B cell (primary cell): ENCODE results near the gene PRM2. TPM values are rescaled to one million over a fixed set of nuclear protein-coding genes. Genes with fewer than 3 reads are reported as not detected.
"Not testable (repeated sequence)": the region's sequence is repeated elsewhere in the genome, so short reads cannot be mapped to it uniquely, and the experiment has no call there.

Experiments used
- ATAC-seq: fragments of 200-7000 bp; cut with Tn5 transposase; one replicate; pipeline ENCODE4 v1.10.0; 2021; ENCODE audit warnings: low read depth, mild to moderate bottlenecking, moderate number of reproducible peaks, moderate library complexity
- CTCF ChIA-PET: fragments of 350-600 bp; sonication (Branson Sonifier 250); formaldehyde crosslinking; loops from one replicate; lab custom pipeline; 2021; ENCODE audit warnings: antibody characterized with exemption, inconsistent platforms; lab: Charles Lee
- POLR2A ChIA-PET: fragments of 350-600 bp; sonication (Branson Sonifier 250); formaldehyde crosslinking; loops from one replicate; lab custom pipeline; 2021; ENCODE audit warnings: antibody characterized with exemption; lab: Charles Lee
- DNase-seq: peaks from one replicate; pipeline ENCODE4 v3.0.0; 2013
- H2AFZ ChIP-seq: 2 replicates; pipeline ENCODE4 v1.6.1; 2012; ENCODE audit warnings: mild to moderate bottlenecking, low read depth, low read length; ENCODE audit not compliant: insufficient read depth, poor library complexity, severe bottlenecking
- H3K27ac ChIP-seq, 2 donors: 1 replicate in 1 of 2; 2 replicates in 1 of 2; pipeline ENCODE4 v1.5.1; 2012 to 2013; ENCODE audit warnings: low read length in 2 of 2, mild to moderate bottlenecking in 2 of 2, moderate library complexity in 1 of 2
- H3K27me3 ChIP-seq, 4 experiments: fragments of 200-600 bp in 1 of 4; sonication (generic) in 1 of 4; replicated peaks in 1 of 4; 1 replicate in 2 of 4; 2 replicates in 2 of 4; pipeline versions ENCODE4 v1.6.1 to v1.7.0; 2013 to 2016; ENCODE audit warnings: low read length in 3 of 4, mild to moderate bottlenecking in 2 of 4, mixed read lengths in 1 of 4, moderate library complexity in 1 of 4; ENCODE audit not compliant: insufficient read depth in 4 of 4, control insufficient read depth in 3 of 4; ENCODE audit errors: control extremely low read depth in 1 of 4
- H3K36me3 ChIP-seq, 2 experiments: replicated peaks in 1 of 2; 1 replicate in 1 of 2; 2 replicates in 1 of 2; pipeline versions ENCODE4 v1.6.1 to v1.7.1; 2013; ENCODE audit warnings: low read length in 1 of 2; ENCODE audit not compliant: insufficient read depth in 2 of 2, control insufficient read depth in 1 of 2; ENCODE audit errors: control extremely low read depth in 1 of 2, extremely low read depth in 1 of 2
- H3K4me1 ChIP-seq, 2 donors: fragments of 200-600 bp in 1 of 2; sonication (generic) in 1 of 2; 1 replicate in 1 of 2; 2 replicates in 1 of 2; pipeline versions ENCODE4 v1.5.1 to v1.6.1; 2013 to 2017; ENCODE audit warnings: low read length in 2 of 2; ENCODE audit not compliant: control insufficient read depth in 2 of 2, insufficient read depth in 2 of 2
- H3K4me2 ChIP-seq: replicated peaks from 2 replicates; pipeline ENCODE3; 2012; ENCODE audit warnings: mild to moderate bottlenecking, low read depth, low read length; ENCODE audit not compliant: poor library complexity, severe bottlenecking
- H3K4me3 ChIP-seq, 5 experiments: fragments of 200-600 bp in 1 of 5; sonication (generic) in 1 of 5; 1 replicate in 3 of 5; 2 replicates in 2 of 5; pipeline versions ENCODE4 v1.5.1 to v1.7.0; 2011 to 2016; ENCODE audit warnings: low read length in 4 of 5, mild to moderate bottlenecking in 4 of 5, low read depth in 2 of 5, control low read depth in 1 of 5, moderate library complexity in 1 of 5; ENCODE audit not compliant: insufficient read depth in 1 of 5; ENCODE audit errors: control extremely low read depth in 1 of 5, extremely low read depth in 1 of 5
- H3K79me2 ChIP-seq: fragments of 200-600 bp; sonication (generic); one replicate; pipeline ENCODE4 v1.6.0; 2016; ENCODE audit warnings: low read length; ENCODE audit not compliant: control insufficient read depth, insufficient read depth
- H3K9ac ChIP-seq: fragments of 200-600 bp; sonication (generic); 2 replicates; pipeline ENCODE4 v1.6.1; 2017; ENCODE audit warnings: mild to moderate bottlenecking, low read length, moderate library complexity
- H3K9me3 ChIP-seq, 3 donors: one replicate each; pipeline versions ENCODE4 v1.6.1 to v1.7.1; 2013; ENCODE audit warnings: low read length in 2 of 3; ENCODE audit not compliant: control insufficient read depth in 2 of 3, insufficient read depth in 1 of 3; ENCODE audit errors: control extremely low read depth in 1 of 3
- H4K20me1 ChIP-seq: 2 replicates; pipeline ENCODE4 v1.6.0; 2012; ENCODE audit warnings: mild to moderate bottlenecking, low read length; ENCODE audit not compliant: insufficient read depth, control insufficient read depth, poor library complexity, severe bottlenecking
- H3K27ac Mint-ChIP-seq: one replicate; pipeline ENCODE4 v1.8.0; 2021; ENCODE audit warnings: mixed read lengths
- H3K27me3 Mint-ChIP-seq: one replicate; pipeline ENCODE4 v1.8.0; 2021; ENCODE audit warnings: mixed read lengths
- H3K4me1 Mint-ChIP-seq: one replicate; pipeline ENCODE4 v1.8.0; 2021; ENCODE audit warnings: mixed read lengths
- H3K4me3 Mint-ChIP-seq: one replicate; pipeline ENCODE4 v1.8.0; 2021; ENCODE audit warnings: mixed read lengths
- H3K9me3 Mint-ChIP-seq: one replicate; pipeline ENCODE4 v1.8.0; 2022; ENCODE audit warnings: mixed read lengths; ENCODE audit not compliant: insufficient read depth
- EZH2 ChIP-seq: IDR thresholded peaks from 2 replicates; pipeline ENCODE4 v1.6.1; 2012; ENCODE audit warnings: borderline replicate concordance, low read depth, mild to moderate bottlenecking, moderate library complexity, low read length; ENCODE audit not compliant: insufficient read depth, poor library complexity, severe bottlenecking
- WGBS: methylation state at CpG from one replicate; pipeline ENCODE4 v1.1.5; 2013; ENCODE audit warnings: missing lambda C conversion rate; ENCODE audit not compliant: insufficient coverage; 5-methylcytosine and 5-hydroxymethylcytosine counted together
- intact Hi-C: fragments of 100-400 bp; cut with micrococcal nuclease; formaldehyde crosslinking; loops from one replicate; pipeline ENCODE4 v1.10.0; 2022
- polyA plus RNA-seq: library from polyadenylated mRNA; depleted of rRNA; stranded (reverse); fragments of >200 nt; gene quantifications from 2 replicates; pipeline ENCODE4 v1.2.3, GENCODE V29; 2012
- total RNA-seq, 2 donors: library from RNA; stranded (reverse); fragments of 120-200 nt in 1 of 2; gene quantifications; 1 replicate in 1 of 2; 2 replicates in 1 of 2; pipeline versions ENCODE4 v1.2.3 to v1.2.4, GENCODE V29; 2013 to 2022
- TF ChIP-seq, protein P1 (sequence below): fragments of 200-600 bp; IDR thresholded peaks from one replicate; pipeline ENCODE4 v1.8.0; 2022; ENCODE audit warnings: antibody characterized with exemption, mild to moderate bottlenecking

Gene PRM2
- total and polyA plus RNA-seq, 2 donors (not counting 1 experiment from before 2014, with no cell fraction given): not detected

GRCh38 chr16:11299865-11300559 lies 23.7 kb upstream of the PRM2 start:
- no peaks in the 10 kb centered on the region for H3K79me2 ChIP-seq
- H3K4me2 ChIP-seq: peak overlapping the region; percentile 34
- DNase-seq (no peak), ATAC-seq (no peak)
- H3K27ac ChIP-seq: no peak overlapping the region
- ChIA-PET POLR2A (interaction anchor here (2.6 to 4.5 kb wide), 4 partner anchors 10 to 47 kb away, joined by 11 to 118 read pairs (median 46); partner anchors contain the start of gene SOCS1), CTCF (interaction anchor here (1.0 to 4.3 kb wide), 5 partner anchors 11 to 351 kb away, joined by 3 to 136 read pairs (median 120); partner anchors contain the start of gene SOCS1)
- no peaks in the 10 kb centered on the region for H3K27me3 ChIP-seq
- H3K36me3 ChIP-seq: no peaks in the 10 kb centered on the region
- Mint-ChIP-seq H3K4me3 (peak overlapping the region; percentile 37), H3K27ac (peak overlapping the region; percentile 81), H3K27me3 (no peaks in the 10 kb centered on the region), H3K9me3 (no peaks in the 10 kb centered on the region), H3K4me1 (peaks cover 59% of the 10 kb centered on the region)
- no peaks in the 10 kb centered on the region for H4K20me1 ChIP-seq
- no peak overlapping the region for H3K4me3 ChIP-seq
- 14% methylated on average over 5 of the region's 6 CpGs for WGBS
- TF ChIP-seq EZH2: no peak
- TF ChIP-seq, protein P1, sequence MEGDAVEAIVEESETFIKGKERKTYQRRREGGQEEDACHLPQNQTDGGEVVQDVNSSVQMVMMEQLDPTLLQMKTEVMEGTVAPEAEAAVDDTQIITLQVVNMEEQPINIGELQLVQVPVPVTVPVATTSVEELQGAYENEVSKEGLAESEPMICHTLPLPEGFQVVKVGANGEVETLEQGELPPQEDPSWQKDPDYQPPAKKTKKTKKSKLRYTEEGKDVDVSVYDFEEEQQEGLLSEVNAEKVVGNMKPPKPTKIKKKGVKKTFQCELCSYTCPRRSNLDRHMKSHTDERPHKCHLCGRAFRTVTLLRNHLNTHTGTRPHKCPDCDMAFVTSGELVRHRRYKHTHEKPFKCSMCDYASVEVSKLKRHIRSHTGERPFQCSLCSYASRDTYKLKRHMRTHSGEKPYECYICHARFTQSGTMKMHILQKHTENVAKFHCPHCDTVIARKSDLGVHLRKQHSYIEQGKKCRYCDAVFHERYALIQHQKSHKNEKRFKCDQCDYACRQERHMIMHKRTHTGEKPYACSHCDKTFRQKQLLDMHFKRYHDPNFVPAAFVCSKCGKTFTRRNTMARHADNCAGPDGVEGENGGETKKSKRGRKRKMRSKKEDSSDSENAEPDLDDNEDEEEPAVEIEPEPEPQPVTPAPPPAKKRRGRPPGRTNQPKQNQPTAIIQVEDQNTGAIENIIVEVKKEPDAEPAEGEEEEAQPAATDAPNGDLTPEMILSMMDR: no peak
- H3K4me1 ChIP-seq: peaks cover 48 to 53% of the 10 kb centered on the region in 2 donors
- no peak overlapping the region for H3K9ac ChIP-seq
- no peak overlapping the region for H2AFZ ChIP-seq
- no peaks in the 10 kb centered on the region for H3K9me3 ChIP-seq
- intact Hi-C loops: no loop called here

DNA sequence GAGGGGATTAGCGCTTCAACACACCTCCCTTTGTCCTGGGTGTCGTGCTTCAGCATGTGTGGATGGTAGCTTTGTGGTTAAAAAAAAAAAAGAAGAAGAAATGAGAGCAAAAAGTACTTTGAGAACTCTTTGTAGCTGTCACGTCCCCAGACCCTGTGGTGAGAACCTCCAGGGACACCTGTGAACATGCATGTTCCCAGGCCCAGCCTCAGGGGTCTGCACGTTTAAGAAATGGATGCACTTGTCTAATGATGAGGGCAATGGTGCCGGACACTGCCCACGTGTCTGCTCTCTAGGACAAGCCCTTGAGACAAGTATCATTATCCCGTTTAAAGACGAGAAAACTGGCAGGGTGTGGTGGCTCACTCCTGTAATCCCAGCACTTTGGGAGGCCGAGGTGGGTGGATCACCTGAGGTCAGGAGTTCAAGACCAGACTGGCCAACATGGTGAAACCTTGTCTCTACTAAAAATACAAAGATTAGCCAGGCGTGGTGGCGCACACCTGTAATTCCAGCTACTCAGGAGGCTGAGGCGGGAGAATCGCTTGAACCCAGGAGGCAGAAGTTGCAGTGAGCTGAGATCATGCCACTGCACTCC lies 22.8 kb upstream of the PRM2 start:
- H3K4me1 ChIP-seq: peaks cover 55 to 60% of the 10 kb centered on the region in 2 donors
- ATAC-seq, H3K27ac ChIP-seq, H3K27me3 ChIP-seq, H3K4me3 ChIP-seq, H3K36me3 ChIP-seq, H3K79me2 ChIP-seq, H3K9ac ChIP-seq, intact Hi-C loops, H3K9me3 Mint-ChIP-seq, H4K20me1 ChIP-seq, H3K27me3 Mint-ChIP-seq, H2AFZ ChIP-seq, H3K9me3 ChIP-seq: not testable (repeated sequence)
- ChIA-PET CTCF (interaction anchor here (0.6 to 4.3 kb wide), 16 partner anchors 12 to 345 kb away, joined by 3 to 136 read pairs (median 14); partner anchors contain the start of genes RMI2 and SOCS1), POLR2A (interaction anchor here (0.6 to 4.5 kb wide), 12 partner anchors 11 to 533 kb away, joined by 3 to 118 read pairs (median 12); partner anchors contain the start of gene SOCS1)
- peak overlapping the region; percentile 48 for H3K4me3 Mint-ChIP-seq
- peak overlapping the region; percentile 76 for H3K4me2 ChIP-seq
- peak; percentile 46 for DNase-seq
- WGBS: 50% methylated on average over 8 of the region's 13 CpGs
- peak overlapping the region; percentile 75 for H3K27ac Mint-ChIP-seq
- peaks cover 61% of the 10 kb centered on the region for H3K4me1 Mint-ChIP-seq
